Heart right ventricle (tissue), 16 donors: Measurements from ENCODE around the gene INHBC. TPM values are rescaled to one million over a fixed set of nuclear protein-coding genes. Genes with fewer than 3 reads are reported as not detected.

Source experiments
- ATAC-seq, 8 donors: fragments of 200-7000 bp; cut with Tn5 transposase; one replicate each; pipeline ENCODE4 v1.9.1; 2020; ENCODE audit warnings: mild to moderate bottlenecking in 8 of 8, moderate library complexity in 8 of 8, moderate number of reproducible peaks in 1 of 8
- DNase-seq, 2 donors: peaks; one replicate each; pipeline ENCODE4 v3.0.0-alpha.2; 2020
- H3K27ac ChIP-seq, 10 donors: fragments of 200-600 bp; sonication (generic) in 2 of 10; one replicate each; pipeline versions ENCODE4 v1.5.0 to v1.8.0; 2020 to 2022; ENCODE audit warnings: mild to moderate bottlenecking in 3 of 10
- H3K27me3 ChIP-seq, 7 donors: fragments of 200-600 bp; one replicate each; pipeline ENCODE4 v1.8.0; 2021 to 2022; ENCODE audit warnings: mild to moderate bottlenecking in 2 of 7
- H3K36me3 ChIP-seq, 9 donors: fragments of 200-600 bp; sonication (generic) in 1 of 9; one replicate each; pipeline versions ENCODE4 v1.5.0 to v1.8.0; 2020 to 2022; ENCODE audit warnings: mild to moderate bottlenecking in 2 of 9
- H3K4me1 ChIP-seq, 9 donors: fragments of 200-600 bp; sonication (generic) in 1 of 9; one replicate each; pipeline versions ENCODE4 v1.5.0 to v1.8.0; 2020 to 2022; ENCODE audit warnings: mild to moderate bottlenecking in 4 of 9
- H3K4me3 ChIP-seq, 10 donors: fragments of 200-600 bp; sonication (generic) in 2 of 10; one replicate each; pipeline versions ENCODE4 v1.5.0 to v1.8.0; 2020 to 2022; ENCODE audit warnings: mild to moderate bottlenecking in 7 of 10, moderate library complexity in 2 of 10
- H3K9me3 ChIP-seq, 11 donors: fragments of 200-600 bp in 10 of 11; sonication (generic) in 2 of 11; one replicate each; pipeline versions ENCODE4 v1.5.0 to v1.8.0; 2013 to 2022; ENCODE audit warnings: mild to moderate bottlenecking in 2 of 11, control low read depth in 1 of 11, moderate library complexity in 1 of 11
- WGBS, 2 donors: extraction: QIAGEN DNeasy Blood & Tissue Kit; methylation state at CpG; one replicate each; pipeline ENCODE4 v1.1.7; 2013; ENCODE audit warnings: inconsistent platforms in 1 of 2; 5-methylcytosine and 5-hydroxymethylcytosine counted together
- intact Hi-C, 10 donors: fragments of 100-400 bp; cut with DNase I; formaldehyde crosslinking; loops; one replicate each; pipeline versions ENCODE4 v1.11.1 to v1.14.2; 2022
- polyA plus RNA-seq, 2 donors: library from polyadenylated mRNA; stranded (reverse); fragments of 200-250 nt; gene quantifications; one replicate each; pipeline ENCODE4 v1.2.3, GENCODE V29; 2013
- total RNA-seq, 10 donors: library from RNA; stranded (reverse); fragmentation: NEBNext Ultra II Directional in 3 of 10; extraction: Animal tissue kit (Norgen Biotek cat#: 25700) in 3 of 10; gene quantifications; one replicate each; pipeline versions ENCODE4 v1.2.1 to v1.2.4, GENCODE V29; 2021 to 2023
- TF ChIP-seq, protein P1 (sequence below), 9 donors: fragments of 200-600 bp; sonication (generic) in 2 of 9; IDR thresholded peaks; one replicate each; pipeline versions ENCODE4 v1.5.0 to v1.8.0; 2021 to 2022; ENCODE audit warnings: antibody characterized with exemption in 9 of 9, mild to moderate bottlenecking in 5 of 9, moderate library complexity in 1 of 9
- donor health status: Arrhythmogenic right ventricular cardiomyopathy.
- donor health status: ischemic (EF 13 %, LVEDD 7.1; RV severe dilation, severe dysfunction).
- donor health status: healthy with polysubstance abuse.
- donor health status: DM: no; HTN: yes; CAD: no.
- donor health status: DM: no; HTN: no; CAD: no.
- donor health status: ischemic (EF 25% LVEDD 6.9; RV normal size, moderate dysfunction).
- donor health status: ischemic (EF 25% LVEDD 5.7; RV mildly dilated, moderate dysfunction).
- donor health status: healthy.
- donor health status: DM: yes; HTN: yes; CAD: no.
- donor health status: Ischemic cardiomyopathy.
- donor health status: ischemic (EF 35%, LVEDD 5.7; RV mildly dilated, moderate dysfunction).
- donor health status: nonischemic (EF 11% LVEDD 7.7; RV severe dilation, severe dysfunction).
- donor health status: DM: yes; HTN: yes; CAD: no.
- donor health status: PGD.
- donor health status: ischemic (EF 29% LVEDD 5.4; RV normal size, mild dysfunction).
- donor health status: nonischemic (EF 23%, LVEDD 6.1; RV moderate dilation, normal function).

Gene INHBC
- total and polyA plus RNA-seq, 12 donors = 0.03 to 0.13 TPM; not detected in 10

DNA sequence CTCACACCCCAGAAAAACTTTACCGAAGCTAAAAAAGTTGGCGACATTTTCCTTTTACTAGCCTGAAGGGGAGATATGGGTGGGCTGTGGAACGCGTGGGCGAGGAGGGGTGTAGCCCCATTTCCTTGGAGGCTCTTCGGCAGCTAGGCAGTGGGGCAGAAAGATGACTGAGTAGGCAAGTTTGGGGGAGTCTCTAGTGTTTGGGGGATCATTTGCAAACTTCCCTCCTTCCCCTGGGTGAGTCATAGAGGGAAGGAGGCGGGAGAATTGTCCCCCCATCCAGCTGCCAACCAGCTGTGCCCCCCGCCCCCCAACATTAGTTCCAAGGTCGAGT, 27.3 kb downstream of the INHBC start:
- 0 to 1% methylated on average over 9 of the region's 9 CpGs for WGBS, 2 donors
- no peak for DNase-seq
- intact Hi-C loops = loop anchor here in 3 of 10 donors (5.0 to 10.0 kb wide), 3 partner anchors 160 to 247 kb away; partner anchors contain the start of gene NXPH4 (in 1 of the 3)
- no peaks in the 10 kb centered on the region for H3K36me3 ChIP-seq
- H3K4me1 ChIP-seq = peaks cover 5 to 41% (median 28%) of the 10 kb centered on the region in 9 donors
- H3K4me3 ChIP-seq = peak overlapping the region; percentile 33 to 91 (median 70)
- H3K27ac ChIP-seq = peak overlapping the region in 9 of 10 donors; percentile 49 to 76 (median 71)
- TF ChIP-seq, protein P1, sequence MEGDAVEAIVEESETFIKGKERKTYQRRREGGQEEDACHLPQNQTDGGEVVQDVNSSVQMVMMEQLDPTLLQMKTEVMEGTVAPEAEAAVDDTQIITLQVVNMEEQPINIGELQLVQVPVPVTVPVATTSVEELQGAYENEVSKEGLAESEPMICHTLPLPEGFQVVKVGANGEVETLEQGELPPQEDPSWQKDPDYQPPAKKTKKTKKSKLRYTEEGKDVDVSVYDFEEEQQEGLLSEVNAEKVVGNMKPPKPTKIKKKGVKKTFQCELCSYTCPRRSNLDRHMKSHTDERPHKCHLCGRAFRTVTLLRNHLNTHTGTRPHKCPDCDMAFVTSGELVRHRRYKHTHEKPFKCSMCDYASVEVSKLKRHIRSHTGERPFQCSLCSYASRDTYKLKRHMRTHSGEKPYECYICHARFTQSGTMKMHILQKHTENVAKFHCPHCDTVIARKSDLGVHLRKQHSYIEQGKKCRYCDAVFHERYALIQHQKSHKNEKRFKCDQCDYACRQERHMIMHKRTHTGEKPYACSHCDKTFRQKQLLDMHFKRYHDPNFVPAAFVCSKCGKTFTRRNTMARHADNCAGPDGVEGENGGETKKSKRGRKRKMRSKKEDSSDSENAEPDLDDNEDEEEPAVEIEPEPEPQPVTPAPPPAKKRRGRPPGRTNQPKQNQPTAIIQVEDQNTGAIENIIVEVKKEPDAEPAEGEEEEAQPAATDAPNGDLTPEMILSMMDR (IDR thresholded peaks at IDR 0.05) = no peak
- peaks cover 0 to 20% (median 0%) of the 10 kb centered on the region in 7 donors for H3K27me3 ChIP-seq
- no peaks in the 10 kb centered on the region for H3K9me3 ChIP-seq
- ATAC-seq = peak in 2 of 8 donors; percentile 0 to 1

DNA sequence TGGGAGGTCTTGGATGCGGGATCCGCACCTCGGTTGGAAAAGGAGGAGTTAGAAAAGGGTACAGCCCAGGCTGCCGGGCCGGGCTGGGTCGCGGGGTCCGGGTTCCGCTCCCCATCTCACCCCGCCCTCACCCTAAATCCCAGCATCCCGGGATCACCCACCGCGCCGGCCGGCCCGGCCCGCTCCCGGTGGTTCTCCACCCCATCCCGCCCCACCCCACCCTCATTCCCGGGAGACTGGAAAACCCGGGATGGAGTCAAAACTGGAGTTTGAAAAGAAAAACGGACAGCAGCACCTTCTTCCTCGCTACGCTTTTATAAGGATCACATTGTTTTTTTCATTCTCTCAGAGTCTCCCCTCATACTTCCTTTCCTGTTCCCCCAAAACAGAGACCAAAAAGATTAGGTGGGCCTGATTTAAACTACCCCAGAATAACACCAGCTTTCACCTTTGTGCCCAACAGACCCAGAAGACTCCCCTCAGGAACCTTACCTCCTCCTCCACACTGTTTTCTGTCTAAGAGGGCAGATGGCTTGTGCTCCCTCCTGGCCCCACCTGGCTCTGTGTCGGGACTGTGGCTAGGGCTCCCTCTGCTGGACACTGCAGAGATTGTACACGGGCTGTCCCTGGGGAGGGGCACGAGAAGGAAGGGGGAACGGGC, 27.8 kb downstream of the INHBC start:
- DNase-seq (peak; percentile 83 to 87), ATAC-seq (peak; percentile 62 to 81 (median 75))
- TF ChIP-seq, protein P1 (IDR thresholded peaks at IDR 0.05) = peak; percentile 90 to 99 (median 93)
- Histone ChIP-seq H3K27ac (peak overlapping the region in 9 of 10 donors; percentile 49 to 76 (median 71)), H3K9me3 (no peaks in the 10 kb centered on the region), H3K4me1 (peaks cover 5 to 41% (median 28%) of the 10 kb centered on the region in 9 donors), H3K4me3 (peak overlapping the region; percentile 33 to 91 (median 70)), H3K36me3 (no peaks in the 10 kb centered on the region), H3K27me3 (peaks cover 0 to 20% (median 0%) of the 10 kb centered on the region in 7 donors)
- intact Hi-C loops = loop anchor here in 3 of 10 donors (5.0 to 10.0 kb wide), 3 partner anchors 160 to 248 kb away; partner anchors contain the start of gene NXPH4 (in 1 of the 3)
- 0% methylated on average over 28 of the region's 28 CpGs for WGBS, 2 donors

DNA sequence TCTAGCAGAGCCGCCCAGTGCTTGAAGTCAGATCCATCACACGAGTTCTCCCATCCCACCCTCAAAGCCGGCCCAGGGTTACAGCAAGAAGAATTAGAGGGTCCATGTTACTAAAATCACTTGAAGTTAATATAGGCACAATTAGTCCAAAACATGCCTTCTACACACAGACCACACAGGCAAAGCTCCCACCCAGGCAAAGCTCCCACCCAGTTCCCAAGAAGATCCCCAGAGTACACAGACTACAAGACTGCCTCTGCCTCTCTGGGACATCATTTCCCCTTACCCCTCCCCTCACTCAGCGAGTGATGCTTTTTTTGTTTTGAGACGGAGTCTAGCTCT, 28.3 kb downstream of the INHBC start:
- intact Hi-C loops = loop anchor here in 3 of 10 donors (5.0 to 10.0 kb wide), 3 partner anchors 159 to 248 kb away; partner anchors contain the start of gene NXPH4 (in 1 of the 3)

DNA sequence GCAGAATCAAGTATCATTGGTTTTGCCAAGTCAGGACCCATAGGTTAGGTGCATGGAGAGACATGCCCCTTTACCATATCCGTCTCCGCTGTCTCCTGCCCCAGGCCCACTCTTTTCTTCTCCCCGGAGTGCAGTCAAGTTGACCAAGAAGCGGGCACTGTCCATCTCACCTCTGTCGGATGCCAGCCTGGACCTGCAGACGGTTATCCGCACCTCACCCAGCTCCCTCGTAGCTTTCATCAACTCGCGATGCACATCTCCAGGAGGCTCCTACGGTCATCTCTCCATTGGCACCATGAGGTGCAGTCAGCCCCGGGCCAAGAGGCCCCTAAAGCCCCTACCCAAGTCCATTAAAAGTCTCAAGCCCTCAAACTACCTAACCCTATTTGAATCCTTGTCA, 30.0 kb downstream of the INHBC start:
- Histone ChIP-seq H3K27ac (no peak overlapping the region), H3K36me3 (peaks cover 0 to 11% (median 0%) of the 10 kb centered on the region in 9 donors), H3K9me3 (no peaks in the 10 kb centered on the region), H3K4me1 (peaks cover 5 to 33% (median 21%) of the 10 kb centered on the region in 9 donors), H3K27me3 (peaks cover 0 to 20% (median 4%) of the 10 kb centered on the region in 7 donors), H3K4me3 (no peak overlapping the region)
- ATAC-seq (no peak), DNase-seq (no peak)
- intact Hi-C loops = loop anchor here in 3 of 10 donors (5.0 to 10.0 kb wide), 3 partner anchors 158 to 250 kb away; partner anchors contain the start of gene NXPH4 (in 1 of the 3)
- WGBS, 2 donors = 92 to 95% methylated on average over 12 of the region's 12 CpGs
- TF ChIP-seq, protein P1 (IDR thresholded peaks at IDR 0.05) = no peak

More for the DNA sequence above, 28.3 kb downstream of the INHBC start:
- WGBS, 2 donors = 26 to 33% methylated on average over 5 of the region's 5 CpGs
- DNase-seq (no peak), ATAC-seq (no peak)
- Histone ChIP-seq H3K27me3 (peaks cover 0 to 20% (median 0%) of the 10 kb centered on the region in 7 donors), H3K36me3 (no peaks in the 10 kb centered on the region), H3K4me3 (peak overlapping the region in 3 of 10 donors; percentile 38 to 78 (median 62)), H3K4me1 (peaks cover 5 to 41% (median 28%) of the 10 kb centered on the region in 9 donors), H3K9me3 (no peaks in the 10 kb centered on the region), H3K27ac (peak overlapping the region in 3 of 10 donors; percentile 52 to 75 (median 52))
- TF ChIP-seq, protein P1 (IDR thresholded peaks at IDR 0.05) = peak in 3 of 9 donors; percentile 2 to 38 (median 31)
